ENCODE data around the gene OR52B6.
A peak's percentile ranks its signal among the peaks of the same experiment; 100 is the strongest.
"Not testable (repeated sequence)": the region's sequence is repeated elsewhere in the genome, so short reads cannot be mapped to it uniquely, and the experiment has no call there.

OR52B6 gene

GRCh38 chr11:5597953-5598352, 17.3 kb downstream of the OR52B6 start:
- DNase-seq, result no peak

GRCh38 chr11:5600374-5600851, 19.7 kb downstream of the OR52B6 start:
- peak; percentile 67 for DNase-seq

- DNase-seq, result not testable (repeated sequence)
Measured at GRCh38 chr11:5602791-5603190, 22.1 kb downstream of the OR52B6 start.

- no peak for DNase-seq
Measured at GRCh38 chr11:5603326-5603725, 22.6 kb downstream of the OR52B6 start.

GRCh38 chr11:5604896-5605295, 24.2 kb downstream of the OR52B6 start:
- DNase-seq, result no peak

GRCh38 chr11:5605849-5606248, 25.2 kb downstream of the OR52B6 start:
- DNase-seq, result no peak

GRCh38 chr11:5608808-5609207, 28.1 kb downstream of the OR52B6 start:
- no peak for DNase-seq

- no peak for DNase-seq
Measured at GRCh38 chr11:5610446-5610845, 29.8 kb downstream of the OR52B6 start.

- no peak for DNase-seq
Measured at GRCh38 chr11:5611627-5612026, 30.9 kb downstream of the OR52B6 start.

- DNase-seq, result no peak
Measured at GRCh38 chr11:5618807-5619206, 38.1 kb downstream of the OR52B6 start.

- DNase-seq, result no peak
Measured at GRCh38 chr11:5620651-5621521, 40.2 kb downstream of the OR52B6 start.

- DNase-seq, result no peak
Measured at GRCh38 chr11:5621580-5621979, 40.9 kb downstream of the OR52B6 start.

- no peak for DNase-seq
Measured at GRCh38 chr11:5622802-5623201, 42.1 kb downstream of the OR52B6 start.

- DNase-seq, result peak; percentile 73
Measured at GRCh38 chr11:5624489-5625279, 44.0 kb downstream of the OR52B6 start, which contains the start of gene TRIM34. TSS of gene TRIM34 (plus strand) at chr11:5625001. CDS start at chr11:5632332, 7,331 bp downstream.

GRCh38 chr11:5625281-5625680, 44.6 kb downstream of the OR52B6 start:
- DNase-seq, result no peak

- no peak for DNase-seq
Measured at GRCh38 chr11:5626196-5626595, 45.5 kb downstream of the OR52B6 start.

GRCh38 chr11:5631417-5631816, 50.7 kb downstream of the OR52B6 start:
- no peak for DNase-seq
